Lower leg skin (tissue), 3 donors: ENCODE results near the gene NLN.

Source experiments
- CTCF ChIP-seq, 3 donors: fragments of 450-650 bp; IDR thresholded peaks; one replicate each; pipeline ENCODE4 v1.5.1; 2016; ENCODE audit warnings: antibody characterized with exemption in 3 of 3, mild to moderate bottlenecking in 3 of 3, moderate library complexity in 2 of 3
- POLR2A ChIP-seq, 2 donors: fragments of 450-650 bp; IDR thresholded peaks; one replicate each; pipeline ENCODE4 v1.6.1; 2016 to 2017; ENCODE audit warnings: antibody characterized with exemption in 2 of 2, mild to moderate bottlenecking in 1 of 2, moderate library complexity in 1 of 2

- no peak for TF ChIP-seq CTCF (IDR thresholded peaks at IDR 0.05)
- no peak for TF ChIP-seq POLR2A (IDR thresholded peaks at IDR 0.05)
These were observed 57.6 kb downstream of the NLN start for GRCh38 chr5:65779643-65780042.
